ENCODE data around the gene TPSB2.
A peak's percentile ranks its signal among the peaks of the same experiment; 100 is the strongest.

Gene TPSB2

DNA sequence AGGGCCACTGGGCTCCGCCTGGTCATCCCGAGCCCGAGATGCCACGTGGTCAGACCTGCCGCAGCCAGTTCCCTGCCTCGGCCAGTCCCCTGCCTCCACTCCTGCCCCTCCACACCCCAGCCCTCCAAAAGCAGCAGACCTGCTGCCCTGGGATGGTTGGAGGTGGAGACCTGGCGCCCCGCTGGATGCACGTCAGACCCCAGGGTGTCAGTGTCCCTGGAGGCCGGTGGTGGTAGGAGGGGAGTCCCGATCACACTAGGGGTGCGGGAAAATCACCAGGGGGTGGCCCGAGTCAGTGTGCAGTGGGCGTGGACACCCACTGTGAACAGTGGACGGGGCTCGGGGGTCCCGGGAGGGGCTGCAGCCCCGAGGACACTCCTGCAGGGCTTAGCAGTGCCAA, 31.8 kb downstream of the TPSB2 start:
- no peak overlapping the region for H3K4me3 ChIP-seq (ENCODE audit: low read length)
- no peak for DNase-seq (ENCODE audit: low read depth)
- no peak for TF ChIP-seq CTCF (conservative IDR thresholded peaks at IDR 0.05; ENCODE audit: low read length)

- no peak for DNase-seq (ENCODE audit: low read depth)
- no peak for TF ChIP-seq CTCF (conservative IDR thresholded peaks at IDR 0.05; ENCODE audit: low read length)
- H3K4me3 ChIP-seq (ENCODE audit: low read length): no peak overlapping the region
Measured at GRCh38 chr16:1197237-1197866, 32.6 kb downstream of the TPSB2 start.

- TF ChIP-seq CTCF (conservative IDR thresholded peaks at IDR 0.05; ENCODE audit: low read length): no peak
Measured at GRCh38 chr16:1196494-1196893, 33.5 kb downstream of the TPSB2 start.

GRCh38 chr16:1195393-1195666, 34.7 kb downstream of the TPSB2 start:
- no peak for DNase-seq (ENCODE audit: low read depth)
- no peak for TF ChIP-seq CTCF (conservative IDR thresholded peaks at IDR 0.05; ENCODE audit: low read length)
- H3K4me3 ChIP-seq (ENCODE audit: low read length): no peak overlapping the region

More at GRCh38 chr16:1196494-1196893, 33.5 kb downstream of the TPSB2 start:
- no peak for DNase-seq (ENCODE audit: low read depth)
- no peak overlapping the region for H3K4me3 ChIP-seq (ENCODE audit: low read length)

GRCh38 chr16:1194665-1195392, 35.2 kb downstream of the TPSB2 start:
- no peak overlapping the region for H3K4me3 ChIP-seq (ENCODE audit: low read length)
- TF ChIP-seq CTCF (conservative IDR thresholded peaks at IDR 0.05; ENCODE audit: low read length): peak; percentile 42
- DNase-seq (ENCODE audit: low read depth): no peak

DNA sequence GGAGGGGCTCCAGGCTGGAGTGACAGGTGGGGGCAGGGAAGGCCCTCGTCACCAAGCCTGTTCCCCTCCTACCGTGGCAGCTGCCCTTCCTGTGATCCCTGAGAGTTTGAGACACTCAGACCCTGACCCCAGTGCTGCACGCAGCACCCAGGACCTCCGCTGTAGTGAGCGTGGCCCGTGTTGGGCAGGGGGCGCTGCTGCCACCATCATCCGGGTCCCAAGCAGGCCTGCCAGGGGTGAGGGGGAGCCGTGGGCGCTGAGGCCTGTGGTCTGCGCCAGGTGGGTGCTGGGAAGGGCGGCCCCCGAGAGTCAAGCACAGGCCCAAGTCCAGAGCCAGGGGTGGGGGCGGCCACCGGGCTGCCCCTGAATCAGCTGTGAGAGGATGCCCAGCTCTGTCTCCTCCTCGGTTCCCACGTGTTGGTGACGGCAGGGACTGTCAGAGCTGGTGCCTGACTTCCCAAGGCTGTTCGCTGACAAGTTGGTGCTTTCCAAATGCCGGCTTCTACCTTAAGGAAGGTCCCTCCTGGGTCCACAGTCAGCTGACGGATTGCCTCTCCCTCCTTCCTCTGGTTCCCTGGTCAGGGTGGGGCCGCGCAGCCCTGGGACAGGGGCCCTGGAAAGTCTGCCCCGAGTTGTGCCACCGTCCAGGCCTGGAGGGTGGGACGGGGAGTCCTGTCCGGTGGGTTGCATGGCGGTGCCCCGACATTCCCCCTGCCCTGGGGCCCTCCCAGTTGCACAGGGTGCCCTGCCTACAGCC, 36.0 kb downstream of the TPSB2 start:
- no peak for DNase-seq (ENCODE audit: low read depth)
- no peak for TF ChIP-seq CTCF (conservative IDR thresholded peaks at IDR 0.05; ENCODE audit: low read length)
- no peak overlapping the region for H3K4me3 ChIP-seq (ENCODE audit: low read length)
